ENCODE measurements around the gene ZCCHC4. TPM values are rescaled to one million over a fixed set of nuclear protein-coding genes. Genes with fewer than 3 reads are reported as not detected.

The ZCCHC4 gene
- total and polyA plus RNA-seq, 2 of the 8 experiments (the other 6 are each of a cell fraction or from before 2014, with no cell fraction given) = 9.8 to 12.5 TPM

- no peak for TF ChIP-seq RAD21 (IDR thresholded peaks at IDR 0.05 in 1 of 2, conservative IDR thresholded peaks at IDR 0.05 in 1 of 2; ENCODE audit: low read depth in 2 of 2, low read length in 2 of 2)
- no peak for TF ChIP-seq E2F6 (IDR thresholded peaks at IDR 0.05)
- no peak for TF ChIP-seq TCF12 (IDR thresholded peaks at IDR 0.05; ENCODE audit: low read depth, low read length)
- TF ChIP-seq BACH1 (IDR thresholded peaks at IDR 0.05; ENCODE audit: low read length) = no peak
- TF ChIP-seq NRF1 (IDR thresholded peaks at IDR 0.05; ENCODE audit: low read depth, low read length) = no peak
- no peak for TF ChIP-seq FOSL1 (IDR thresholded peaks at IDR 0.05; ENCODE audit: insufficient read depth, low read depth, low read length)
- TF ChIP-seq EZH2 (IDR thresholded peaks at IDR 0.05; ENCODE audit: low read depth, low read length, severe bottlenecking) = no peak
- no peak for TF ChIP-seq POLR2AphosphoS5 (IDR thresholded peaks at IDR 0.05; ENCODE audit: low read depth, low read length)
- no peak for TF ChIP-seq CHD2 (IDR thresholded peaks at IDR 0.05; ENCODE audit: low read length)
Observed at GRCh38 chr4:25303578-25303977, 9.0 kb upstream of the ZCCHC4 start (continued).
